ENCODE measurements around the gene BICC1. TPM values are rescaled to one million over a fixed set of nuclear protein-coding genes. Genes with fewer than 3 reads are reported as not detected.

Gene BICC1
- total and polyA plus RNA-seq, 4 donors = 0.82 to 6.1 (median 4.5) TPM

DNA sequence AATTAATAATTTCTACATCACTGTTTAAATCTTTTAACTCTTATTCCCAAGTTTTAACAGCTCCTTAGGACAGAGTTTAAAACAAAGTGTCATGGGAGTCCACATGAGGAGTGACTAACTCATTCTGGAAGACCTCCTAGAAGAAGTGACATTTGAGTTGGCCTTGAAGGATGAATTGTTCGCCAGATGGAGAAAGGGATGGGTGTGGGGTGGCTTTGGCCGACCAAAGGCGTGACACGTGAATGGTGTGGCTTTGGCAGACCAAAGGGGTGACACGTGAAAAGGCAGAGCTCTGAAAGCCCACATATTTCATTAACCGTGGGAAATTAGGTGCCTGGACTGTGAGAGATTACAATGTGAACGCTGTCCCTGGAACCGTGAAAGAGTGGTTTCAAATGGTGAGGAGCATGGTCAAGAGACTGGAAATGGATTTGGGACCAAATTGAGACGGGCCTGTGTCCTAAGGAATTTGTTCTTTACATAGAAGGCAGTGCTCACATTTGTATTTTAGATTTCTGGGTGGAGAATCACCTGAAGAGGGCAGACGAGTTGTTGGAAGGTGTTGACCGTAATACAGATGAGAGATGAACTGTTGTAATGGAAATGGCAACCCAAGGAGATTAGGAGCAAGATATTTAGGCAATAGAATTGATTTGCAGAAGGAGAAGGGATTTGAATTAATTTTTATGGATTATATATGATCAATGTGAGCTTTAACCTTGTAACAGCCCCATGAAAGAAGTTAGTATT lies 228.1 kb downstream of the BICC1 start:
- DNase-seq (ENCODE audit: low spot score) = no peak
- H3K9me3 ChIP-seq (ENCODE audit: control insufficient read depth in 4 of 4, low read length in 3 of 4) = no peaks in the 10 kb centered on the region
- no peak overlapping the region for H3K4me3 ChIP-seq (ENCODE audit: low read depth in 1 of 3, low read length in 3 of 3)
- no peaks in the 10 kb centered on the region for H3K36me3 ChIP-seq (ENCODE audit: control insufficient read depth in 4 of 4, insufficient read depth in 3 of 4, low read depth in 1 of 4, low read length in 3 of 4)
- H3K9ac ChIP-seq (ENCODE audit: low read depth in 1 of 2, low read length in 2 of 2) = no peak overlapping the region
- TF ChIP-seq SP1 (IDR thresholded peaks at IDR 0.05) (no peak), YY1 (IDR thresholded peaks at IDR 0.05) (no peak), NR2F2 (IDR thresholded peaks at IDR 0.05) (no peak), ZBTB33 (IDR thresholded peaks at IDR 0.05) (no peak)
- H3K4me1 ChIP-seq (ENCODE audit: control insufficient read depth in 4 of 4, insufficient read depth in 4 of 4, low read length in 3 of 4) = no peaks in the 10 kb centered on the region
- H3K27ac ChIP-seq (ENCODE audit: low read depth in 1 of 2, low read length in 2 of 2) = no peak overlapping the region
- 91% methylated on average over 11 of the region's 11 CpGs for WGBS
- H3K27me3 ChIP-seq (ENCODE audit: control insufficient read depth in 4 of 4, insufficient read depth in 4 of 4, low read length in 3 of 4) = no peaks in the 10 kb centered on the region

DNA sequence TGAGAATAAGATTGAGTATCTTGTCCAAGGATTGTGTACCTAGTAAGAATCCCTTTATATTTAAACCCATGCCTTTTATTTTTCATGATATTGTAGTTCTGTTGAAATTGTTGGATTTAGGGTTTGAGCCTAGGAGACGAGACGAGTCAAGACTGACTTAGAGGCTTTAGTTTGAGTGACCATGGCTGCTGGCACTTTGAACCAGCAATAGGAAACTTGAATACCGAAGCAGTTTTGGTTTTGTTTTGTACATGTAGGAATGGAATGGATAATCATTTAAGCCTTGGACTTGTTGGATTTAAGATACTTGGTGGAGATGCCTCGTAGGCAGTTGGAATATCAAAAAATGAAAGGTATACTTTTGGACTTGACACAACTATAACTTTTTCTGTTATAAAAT lies 229.0 kb downstream of the BICC1 start:
- Histone ChIP-seq H3K4me3 (ENCODE audit: low read depth in 1 of 3, low read length in 3 of 3) (no peak overlapping the region), H3K4me1 (ENCODE audit: control insufficient read depth in 4 of 4, insufficient read depth in 4 of 4, low read length in 3 of 4) (peaks cover 0 to 3% (median 0%) of the 10 kb centered on the region in 4 donors), H3K36me3 (ENCODE audit: control insufficient read depth in 4 of 4, insufficient read depth in 3 of 4, low read depth in 1 of 4, low read length in 3 of 4) (no peaks in the 10 kb centered on the region), H3K9me3 (ENCODE audit: control insufficient read depth in 4 of 4, low read length in 3 of 4) (no peaks in the 10 kb centered on the region), H3K9ac (ENCODE audit: low read depth in 1 of 2, low read length in 2 of 2) (no peak overlapping the region), H3K27me3 (ENCODE audit: control insufficient read depth in 4 of 4, insufficient read depth in 4 of 4, low read length in 3 of 4) (no peaks in the 10 kb centered on the region), H3K27ac (ENCODE audit: low read depth in 1 of 2, low read length in 2 of 2) (no peak overlapping the region)
- no peak for DNase-seq (ENCODE audit: low spot score)
- 87% methylated on average over 4 of the region's 4 CpGs for WGBS
- TF ChIP-seq SP1 (IDR thresholded peaks at IDR 0.05) (no peak), GABPA (IDR thresholded peaks at IDR 0.05 in 1 of 2, conservative IDR thresholded peaks at IDR 0.05 in 1 of 2) (no peak), REST (IDR thresholded peaks at IDR 0.05) (no peak), FOXA1 (IDR thresholded peaks at IDR 0.05) (no peak), JUND (IDR thresholded peaks at IDR 0.05) (no peak), NR2F2 (IDR thresholded peaks at IDR 0.05) (no peak), MAX (IDR thresholded peaks at IDR 0.05) (no peak), FOXA2 (IDR thresholded peaks at IDR 0.05) (no peak), EGR1 (IDR thresholded peaks at IDR 0.05; ENCODE audit: low read depth in 2 of 2) (no peak), YY1 (IDR thresholded peaks at IDR 0.05) (no peak), HNF4G (IDR thresholded peaks at IDR 0.05) (no peak), TAF1 (conservative IDR thresholded peaks at IDR 0.05) (no peak), RAD21 (IDR thresholded peaks at IDR 0.05) (no peak)
- TF ChIP-seq, protein P1, sequence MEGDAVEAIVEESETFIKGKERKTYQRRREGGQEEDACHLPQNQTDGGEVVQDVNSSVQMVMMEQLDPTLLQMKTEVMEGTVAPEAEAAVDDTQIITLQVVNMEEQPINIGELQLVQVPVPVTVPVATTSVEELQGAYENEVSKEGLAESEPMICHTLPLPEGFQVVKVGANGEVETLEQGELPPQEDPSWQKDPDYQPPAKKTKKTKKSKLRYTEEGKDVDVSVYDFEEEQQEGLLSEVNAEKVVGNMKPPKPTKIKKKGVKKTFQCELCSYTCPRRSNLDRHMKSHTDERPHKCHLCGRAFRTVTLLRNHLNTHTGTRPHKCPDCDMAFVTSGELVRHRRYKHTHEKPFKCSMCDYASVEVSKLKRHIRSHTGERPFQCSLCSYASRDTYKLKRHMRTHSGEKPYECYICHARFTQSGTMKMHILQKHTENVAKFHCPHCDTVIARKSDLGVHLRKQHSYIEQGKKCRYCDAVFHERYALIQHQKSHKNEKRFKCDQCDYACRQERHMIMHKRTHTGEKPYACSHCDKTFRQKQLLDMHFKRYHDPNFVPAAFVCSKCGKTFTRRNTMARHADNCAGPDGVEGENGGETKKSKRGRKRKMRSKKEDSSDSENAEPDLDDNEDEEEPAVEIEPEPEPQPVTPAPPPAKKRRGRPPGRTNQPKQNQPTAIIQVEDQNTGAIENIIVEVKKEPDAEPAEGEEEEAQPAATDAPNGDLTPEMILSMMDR (IDR thresholded peaks at IDR 0.05; ENCODE audit: low read depth, low read length, missing input control) = no peak
- TF ChIP-seq, protein P2, sequence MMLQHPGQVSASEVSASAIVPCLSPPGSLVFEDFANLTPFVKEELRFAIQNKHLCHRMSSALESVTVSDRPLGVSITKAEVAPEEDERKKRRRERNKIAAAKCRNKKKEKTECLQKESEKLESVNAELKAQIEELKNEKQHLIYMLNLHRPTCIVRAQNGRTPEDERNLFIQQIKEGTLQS (IDR thresholded peaks at IDR 0.05) = no peak

All from liver (tissue), 9 donors.